Smooth muscle cell (in vitro differentiated cells): Measurements from ENCODE around the gene ZNF566. TPM values are rescaled to one million over a fixed set of nuclear protein-coding genes. Genes with fewer than 3 reads are reported as not detected.

Experiments
- DNase-seq: peaks from one replicate; lab custom pipeline; 2025; ENCODE audit not compliant: unreplicated experiment; lab: John Stamatoyannopoulos, UW
- H2AFZ ChIP-seq: fragments of 200-600 bp; sonication (generic); 2 replicates; pipeline ENCODE4 v1.6.0; 2016; ENCODE audit warnings: antibody characterized with exemption, low read depth, mild to moderate bottlenecking
- H3F3A ChIP-seq: fragments of 200-600 bp; sonication (generic); 2 replicates; pipeline ENCODE4 v1.6.0; 2017; ENCODE audit warnings: antibody characterized with exemption, low read depth
- H3K27ac ChIP-seq: fragments of 200-600 bp; sonication (generic); 2 replicates; pipeline ENCODE4 v1.5.1; 2016; ENCODE audit warnings: low read depth, mild to moderate bottlenecking
- H3K27me3 ChIP-seq: fragments of 200-600 bp; sonication (generic); 2 replicates; pipeline ENCODE4 v1.6.1; 2016; ENCODE audit warnings: low read depth, mild to moderate bottlenecking
- H3K36me3 ChIP-seq: fragments of 200-600 bp; sonication (generic); 2 replicates; pipeline ENCODE4 v1.5.1; 2016; ENCODE audit warnings: low read depth
- H3K4me1 ChIP-seq: fragments of 200-600 bp; sonication (generic); 2 replicates; pipeline ENCODE4 v1.5.1; 2016; ENCODE audit warnings: low read depth
- H3K4me2 ChIP-seq: fragments of 200-600 bp; sonication (generic); 2 replicates; pipeline ENCODE4 v1.6.0; 2016; ENCODE audit warnings: mild to moderate bottlenecking
- H3K4me3 ChIP-seq: fragments of 200-600 bp; sonication (generic); 2 replicates; pipeline ENCODE4 v1.5.1; 2016; ENCODE audit warnings: mild to moderate bottlenecking
- H3K79me2 ChIP-seq: fragments of 200-600 bp; sonication (generic); 2 replicates; pipeline ENCODE4 v1.6.0; 2016; ENCODE audit warnings: low read depth, mild to moderate bottlenecking
- H3K9ac ChIP-seq: fragments of 200-600 bp; sonication (generic); 2 replicates; pipeline ENCODE4 v1.6.0; 2016; ENCODE audit warnings: low read depth
- H3K9me3 ChIP-seq: fragments of 200-600 bp; sonication (generic); replicated peaks from 2 replicates; pipeline ENCODE4 v1.5.1; 2016; ENCODE audit warnings: low read depth
- H4K20me1 ChIP-seq: fragments of 200-600 bp; sonication (generic); 2 replicates; pipeline ENCODE4 v1.6.0; 2016; ENCODE audit warnings: low read depth
- WGBS: methylation state at CpG from one replicate; pipeline ENCODE4 v1.1.7; 2016; ENCODE audit warnings: low lambda C conversion rate; 5-methylcytosine and 5-hydroxymethylcytosine counted together
- polyA plus RNA-seq: library from polyadenylated mRNA; unstranded; fragments of >200 nt; fragmentation: Nextera tagmentation; extraction: Ambion mirVana; gene quantifications from 2 replicates; pipeline ENCODE4 v1.2.1, GENCODE V29; 2016
- total RNA-seq: library from RNA; depleted of rRNA; stranded (reverse); fragments of >200 nt; gene quantifications from 2 replicates; pipeline ENCODE4 v1.2.3, GENCODE V29; 2014
- TF ChIP-seq, protein P1 (sequence below): fragments of 200-600 bp; sonication (generic); IDR thresholded peaks from 2 replicates; pipeline ENCODE4 v1.5.1; 2017; ENCODE audit warnings: borderline replicate concordance, mild to moderate bottlenecking, antibody characterized with exemption; ENCODE audit not compliant: insufficient read depth, poor library complexity, severe bottlenecking

The ZNF566 gene
- total and polyA plus RNA-seq, 2 experiments from 2014 or later: 3.5 to 6.9 TPM

DNA sequence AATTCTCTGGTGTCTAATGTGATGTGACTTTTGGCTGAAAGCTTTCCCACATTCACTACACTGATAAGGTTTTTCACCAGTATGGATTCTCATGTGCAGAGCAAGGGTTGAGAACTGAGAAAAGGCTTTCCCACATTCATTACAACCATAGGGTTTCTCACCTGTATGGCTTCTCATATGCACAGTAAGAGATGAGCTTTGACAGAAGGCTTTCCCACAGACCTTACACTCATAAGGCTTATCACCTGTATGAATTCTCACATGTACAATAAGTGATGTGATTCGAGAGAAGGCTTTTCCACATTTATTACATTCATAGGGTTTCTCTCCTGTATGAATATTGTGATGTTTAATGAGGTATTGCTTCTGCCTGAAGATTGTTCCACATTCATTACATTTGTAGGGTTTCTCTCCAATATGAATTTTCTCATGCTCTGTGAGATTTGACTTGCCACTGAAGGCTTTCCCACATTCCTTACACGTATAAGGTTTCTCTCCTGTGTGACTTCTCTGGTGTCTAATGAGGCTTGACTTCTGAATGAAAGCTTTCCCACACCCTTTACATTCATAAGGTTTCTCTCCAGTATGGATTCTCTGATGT lies 24.8 kb upstream of the ZNF566 start:
- no peaks in the 10 kb centered on the region for H3K4me1 ChIP-seq
- no peaks in the 10 kb centered on the region for H4K20me1 ChIP-seq
- peaks cover 77% of the 10 kb centered on the region for H3K36me3 ChIP-seq
- H3F3A ChIP-seq: no peaks in the 10 kb centered on the region
- peaks cover 37% of the 10 kb centered on the region for H3K79me2 ChIP-seq
- TF ChIP-seq, protein P1, sequence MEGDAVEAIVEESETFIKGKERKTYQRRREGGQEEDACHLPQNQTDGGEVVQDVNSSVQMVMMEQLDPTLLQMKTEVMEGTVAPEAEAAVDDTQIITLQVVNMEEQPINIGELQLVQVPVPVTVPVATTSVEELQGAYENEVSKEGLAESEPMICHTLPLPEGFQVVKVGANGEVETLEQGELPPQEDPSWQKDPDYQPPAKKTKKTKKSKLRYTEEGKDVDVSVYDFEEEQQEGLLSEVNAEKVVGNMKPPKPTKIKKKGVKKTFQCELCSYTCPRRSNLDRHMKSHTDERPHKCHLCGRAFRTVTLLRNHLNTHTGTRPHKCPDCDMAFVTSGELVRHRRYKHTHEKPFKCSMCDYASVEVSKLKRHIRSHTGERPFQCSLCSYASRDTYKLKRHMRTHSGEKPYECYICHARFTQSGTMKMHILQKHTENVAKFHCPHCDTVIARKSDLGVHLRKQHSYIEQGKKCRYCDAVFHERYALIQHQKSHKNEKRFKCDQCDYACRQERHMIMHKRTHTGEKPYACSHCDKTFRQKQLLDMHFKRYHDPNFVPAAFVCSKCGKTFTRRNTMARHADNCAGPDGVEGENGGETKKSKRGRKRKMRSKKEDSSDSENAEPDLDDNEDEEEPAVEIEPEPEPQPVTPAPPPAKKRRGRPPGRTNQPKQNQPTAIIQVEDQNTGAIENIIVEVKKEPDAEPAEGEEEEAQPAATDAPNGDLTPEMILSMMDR: no peak
- peak overlapping the region; percentile 7 for H3K4me3 ChIP-seq
- no peak for DNase-seq
- H3K9me3 ChIP-seq: peaks cover 81% of the 10 kb centered on the region
- no peak overlapping the region for H2AFZ ChIP-seq
- H3K27me3 ChIP-seq: no peaks in the 10 kb centered on the region
- no peak overlapping the region for H3K27ac ChIP-seq
- no peak overlapping the region for H3K9ac ChIP-seq
- no peak overlapping the region for H3K4me2 ChIP-seq
- WGBS: 98% methylated on average over 2 of the region's 2 CpGs

DNA sequence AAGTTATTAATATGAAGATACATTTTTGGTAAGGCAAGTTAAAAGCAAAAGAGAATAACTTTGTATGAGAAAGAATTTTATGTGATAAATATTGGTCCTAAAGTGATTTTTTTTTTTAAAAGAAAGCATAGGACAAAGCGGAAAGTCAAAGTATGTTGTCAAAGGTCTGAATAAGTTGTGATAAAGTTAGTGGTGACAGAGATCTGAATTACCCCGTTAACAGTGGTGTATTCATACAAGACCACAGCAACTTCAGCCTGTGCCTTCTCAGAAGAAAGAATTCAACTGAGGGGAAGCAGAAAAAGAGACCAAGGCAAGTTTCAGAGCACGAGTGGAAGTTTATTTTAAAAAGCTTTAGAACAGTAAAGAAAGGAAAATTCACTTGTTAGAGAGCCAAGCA lies 19.0 kb upstream of the ZNF566 start:
- Histone ChIP-seq H3K79me2 (no peaks in the 10 kb centered on the region), H3F3A (no peaks in the 10 kb centered on the region), H3K27ac (no peak overlapping the region), H2AFZ (no peak overlapping the region), H3K36me3 (peaks cover 20% of the 10 kb centered on the region), H3K4me1 (no peaks in the 10 kb centered on the region), H3K4me3 (no peak overlapping the region), H3K9me3 (peaks cover 29% of the 10 kb centered on the region), H3K27me3 (no peaks in the 10 kb centered on the region), H3K4me2 (no peak overlapping the region), H4K20me1 (no peaks in the 10 kb centered on the region), H3K9ac (no peak overlapping the region)
- TF ChIP-seq, protein P1: no peak
- no peak for DNase-seq
- WGBS: 92% methylated on average over 3 of the region's 3 CpGs

DNA sequence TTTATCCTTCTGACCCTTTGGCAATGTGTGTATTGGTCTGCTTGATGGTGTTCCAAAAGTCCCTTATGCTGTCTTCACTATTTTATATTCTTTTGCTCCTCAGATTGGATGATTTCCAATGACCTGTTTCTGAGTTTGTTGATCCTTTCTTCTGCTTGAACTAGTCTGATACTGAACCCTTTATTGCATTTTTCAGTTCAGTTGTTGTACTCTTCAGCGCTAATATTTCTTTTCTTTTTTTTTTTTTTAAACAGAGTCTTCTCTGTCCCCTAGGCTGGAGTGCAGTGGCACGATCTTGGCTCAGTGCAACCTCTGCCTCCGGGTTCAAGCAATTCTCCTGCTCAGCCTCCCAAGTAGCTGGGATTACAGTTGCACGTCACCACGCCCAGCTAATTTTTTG lies 12.6 kb upstream of the ZNF566 start:
- H3K4me3 ChIP-seq: no peak overlapping the region
- no peak overlapping the region for H3K4me2 ChIP-seq
- H3F3A ChIP-seq: no peaks in the 10 kb centered on the region
- H2AFZ ChIP-seq: no peak overlapping the region
- TF ChIP-seq, protein P1: no peak
- H3K36me3 ChIP-seq: no peaks in the 10 kb centered on the region
- no peak for DNase-seq
- no peaks in the 10 kb centered on the region for H3K79me2 ChIP-seq
- H4K20me1 ChIP-seq: no peaks in the 10 kb centered on the region
- no peaks in the 10 kb centered on the region for H3K27me3 ChIP-seq
- H3K27ac ChIP-seq: no peak overlapping the region
- peaks cover 17% of the 10 kb centered on the region for H3K9me3 ChIP-seq
- H3K4me1 ChIP-seq: no peaks in the 10 kb centered on the region
- WGBS: 94% methylated on average over 5 of the region's 5 CpGs
- no peak overlapping the region for H3K9ac ChIP-seq

DNA sequence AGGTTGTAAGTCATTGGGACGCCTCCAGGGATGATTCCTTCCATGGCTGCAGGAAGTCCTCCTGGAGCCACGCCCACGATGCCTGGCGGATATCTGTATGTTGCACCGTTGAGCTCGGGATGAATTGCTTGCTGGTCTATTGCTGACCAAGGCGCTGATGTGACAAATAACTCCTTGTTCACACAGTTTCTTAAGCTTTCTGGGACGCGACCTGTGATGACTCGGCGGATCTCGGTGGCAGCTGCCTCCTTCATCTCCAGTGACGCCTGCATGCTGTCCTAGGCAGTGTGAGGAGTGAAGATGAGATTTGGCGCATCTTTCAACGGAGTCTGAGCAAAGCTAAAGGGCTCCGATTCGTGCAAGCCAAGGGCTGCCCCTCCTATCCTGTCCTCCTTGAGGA lies 7.6 kb upstream of the ZNF566 start:
- Histone ChIP-seq H3K27ac (no peak overlapping the region), H3K9me3 (peaks cover 5% of the 10 kb centered on the region), H3F3A (no peaks in the 10 kb centered on the region), H3K27me3 (no peaks in the 10 kb centered on the region), H2AFZ (no peak overlapping the region), H3K4me3 (no peak overlapping the region), H3K79me2 (no peaks in the 10 kb centered on the region), H4K20me1 (no peaks in the 10 kb centered on the region), H3K4me1 (no peaks in the 10 kb centered on the region), H3K36me3 (no peaks in the 10 kb centered on the region), H3K4me2 (no peak overlapping the region), H3K9ac (no peak overlapping the region)
- DNase-seq: no peak
- WGBS: 94% methylated on average over 17 of the region's 17 CpGs
- TF ChIP-seq, protein P1: no peak
